ENCODE data around the gene AXDND1. TPM values are rescaled to one million over a fixed set of nuclear protein-coding genes. Genes with fewer than 3 reads are reported as not detected.

AXDND1 gene
- 0.13 TPM in 1 of 2 replicates, not detected in the other for total RNA-seq

GRCh38 chr1:179365342-179366092 is at the start of gene AXDND1:
Gene AXDND1 (plus strand): TSS chr1:179365971. CDS start chr1:179366510, 539 bp downstream.

GRCh38 chr1:179575497-179576314 is 209.9 kb downstream of the AXDND1 start, which contains the start of gene NPHS2:
Gene NPHS2 (minus strand): TSS chr1:179575948. CDS start chr1:179575864, 84 bp downstream.

GRCh38 chr1:179591592-179592580 is 226.1 kb downstream of the AXDND1 start, which contains the start of gene TDRD5:
Gene TDRD5 (plus strand): TSS chr1:179591832. CDS start chr1:179592616, 784 bp downstream.

Other genes starting within 250 kb of the AXDND1 start
- 46.6 and 142 TPM in 2 replicates for gene ABL2, start 136.3 kb upstream of the AXDND1 start, total RNA-seq
- 9.6 and 20.1 TPM in 2 replicates for gene SOAT1, start 72.2 kb upstream of the AXDND1 start, total RNA-seq
- not detected in 2 replicates for gene NPHS2, start 210.0 kb downstream of the AXDND1 start, total RNA-seq
- gene TDRD5, start 225.9 kb downstream of the AXDND1 start, total RNA-seq: not detected in 2 replicates